HepG2 (cell line): Measurements from ENCODE around the gene PLEKHA6. TPM values are rescaled to one million over a fixed set of nuclear protein-coding genes. Genes with fewer than 3 reads are reported as not detected.

Experiments
- FOXO1 ChIP-seq: sonication (generic); formaldehyde crosslinking; IDR thresholded peaks from 2 replicates; pipeline ENCODE4 v1.4.0; 2020; ENCODE audit warnings: missing genetic modification reagents
- HNF4A ChIP-seq: sonication (generic); formaldehyde crosslinking; IDR thresholded peaks from 2 replicates; pipeline ENCODE4 v1.4.0; 2020; ENCODE audit warnings: missing genetic modification reagents
- HNRNPL ChIP-seq: fragments of 200-400 bp; formaldehyde crosslinking; IDR thresholded peaks from 2 replicates; pipeline ENCODE4 v1.6.1; 2017; ENCODE audit warnings: mild to moderate bottlenecking, low read depth, low read length
- LCORL ChIP-seq, 2 experiments: fragments of 450-650 bp in 1 of 2; sonication (generic) in 1 of 2; formaldehyde crosslinking in 1 of 2; IDR thresholded peaks; 2 replicates each; pipeline versions ENCODE4 v1.5.0 to v1.6.1; 2017 to 2020; ENCODE audit warnings: antibody characterized with exemption in 1 of 2, missing genetic modification reagents in 1 of 2
- MED1 ChIP-seq: sonication (generic); formaldehyde crosslinking; IDR thresholded peaks from 2 replicates; pipeline ENCODE4 v1.4.0; 2020; ENCODE audit warnings: missing genetic modification reagents
- NCOR1 ChIP-seq: fragments of 200-600 bp; sonication (generic); IDR thresholded peaks from 2 replicates; pipeline ENCODE4 v1.7.0; 2017; ENCODE audit warnings: antibody characterized with exemption, low read length, borderline replicate concordance
- RARA ChIP-seq: IDR thresholded peaks from 2 replicates; pipeline ENCODE4 v1.6.1; 2016; ENCODE audit warnings: missing genetic modification reagents, missing compliant biosample characterization
- RARG ChIP-seq: sonication (generic); formaldehyde crosslinking; IDR thresholded peaks from 2 replicates; pipeline ENCODE4 v1.4.0; 2020; ENCODE audit warnings: low read depth, mild to moderate bottlenecking, missing genetic modification reagents
- SOX13 ChIP-seq, 3 experiments: fragments of 450-650 bp in 1 of 3; sonication (generic) in 1 of 3; formaldehyde crosslinking in 1 of 3; IDR thresholded peaks in 2 of 3; conservative IDR thresholded peaks in 1 of 3; 2 replicates each; pipeline versions ENCODE4 v1.5.0 to v1.6.1; 2016 to 2020; ENCODE audit warnings: antibody characterized with exemption in 1 of 3, mild to moderate bottlenecking in 1 of 3, missing compliant biosample characterization in 1 of 3, missing genetic modification reagents in 1 of 3, moderate library complexity in 1 of 3
- U2AF2 ChIP-seq: fragments of 200-400 bp; formaldehyde crosslinking; IDR thresholded peaks from 2 replicates; pipeline ENCODE4 v1.6.1; 2017; ENCODE audit warnings: low read depth, mild to moderate bottlenecking, low read length
- ZBTB38 ChIP-seq: sonication (generic); formaldehyde crosslinking; IDR thresholded peaks from 2 replicates; pipeline ENCODE4 v1.5.1; 2020; ENCODE audit warnings: mild to moderate bottlenecking, missing genetic modification reagents
- ZNF572 ChIP-seq: sonication (generic); formaldehyde crosslinking; IDR thresholded peaks from 2 replicates; pipeline ENCODE4 v1.5.1; 2020; ENCODE audit warnings: mild to moderate bottlenecking, missing genetic modification reagents
- ZNF607 ChIP-seq: sonication (generic); formaldehyde crosslinking; IDR thresholded peaks from 2 replicates; pipeline ENCODE4 v1.5.1; 2020; ENCODE audit warnings: missing genetic modification reagents, mild to moderate bottlenecking, borderline replicate concordance
- polyA plus RNA-seq, 8 experiments: library from polyadenylated mRNA; depleted of rRNA in 3 of 8; stranded (reverse) in 7 of 8; unstranded in 1 of 8; fragments of >200 nt; fragmentation: Illumina TruSeq in 4 of 8; extraction: Trizol in 4 of 8; gene quantifications; 2 replicates each; pipeline versions ENCODE4 v1.2.1 to v1.2.3, GENCODE V29; 2011 to 2016; ENCODE audit warnings: low read depth in 4 of 8, missing spikeins in 1 of 8, mixed read lengths in 1 of 8; ENCODE audit not compliant: insufficient read depth in 1 of 8
- total RNA-seq, 5 experiments: library from RNA; depleted of rRNA; stranded (reverse); fragments of >200 nt; fragmentation: Illumina TruSeq; extraction: Trizol; gene quantifications; 2 replicates each; pipeline ENCODE4 v1.2.3, GENCODE V29; 2016; ENCODE audit warnings: low read depth in 1 of 5
- TF ChIP-seq, protein P1 (sequence below): IDR thresholded peaks from 2 replicates; pipeline ENCODE4 v1.4.0; 2020; ENCODE audit warnings: mild to moderate bottlenecking, missing genetic modification reagents
- TF ChIP-seq, protein P2 (sequence below): sonication (generic); formaldehyde crosslinking; IDR thresholded peaks from 2 replicates; pipeline ENCODE4 v1.5.1; 2020; ENCODE audit warnings: mild to moderate bottlenecking, moderate library complexity, missing genetic modification reagents
- TF ChIP-seq, protein P3 (sequence below): conservative IDR thresholded peaks from 2 replicates; pipeline ENCODE4 v1.6.1; 2018; ENCODE audit warnings: missing genetic modification reagents
- TF ChIP-seq, protein P4 (sequence below): sonication (generic); formaldehyde crosslinking; conservative IDR thresholded peaks from 2 replicates; pipeline ENCODE4 v1.4.0; 2020; ENCODE audit warnings: mild to moderate bottlenecking, missing genetic modification reagents, moderate library complexity

The PLEKHA6 gene
- total and polyA plus RNA-seq, 2 of the 13 experiments (the other 11 are each of a cell fraction or from before 2014, with no cell fraction given), result 5.3 to 11.4 TPM

DNA sequence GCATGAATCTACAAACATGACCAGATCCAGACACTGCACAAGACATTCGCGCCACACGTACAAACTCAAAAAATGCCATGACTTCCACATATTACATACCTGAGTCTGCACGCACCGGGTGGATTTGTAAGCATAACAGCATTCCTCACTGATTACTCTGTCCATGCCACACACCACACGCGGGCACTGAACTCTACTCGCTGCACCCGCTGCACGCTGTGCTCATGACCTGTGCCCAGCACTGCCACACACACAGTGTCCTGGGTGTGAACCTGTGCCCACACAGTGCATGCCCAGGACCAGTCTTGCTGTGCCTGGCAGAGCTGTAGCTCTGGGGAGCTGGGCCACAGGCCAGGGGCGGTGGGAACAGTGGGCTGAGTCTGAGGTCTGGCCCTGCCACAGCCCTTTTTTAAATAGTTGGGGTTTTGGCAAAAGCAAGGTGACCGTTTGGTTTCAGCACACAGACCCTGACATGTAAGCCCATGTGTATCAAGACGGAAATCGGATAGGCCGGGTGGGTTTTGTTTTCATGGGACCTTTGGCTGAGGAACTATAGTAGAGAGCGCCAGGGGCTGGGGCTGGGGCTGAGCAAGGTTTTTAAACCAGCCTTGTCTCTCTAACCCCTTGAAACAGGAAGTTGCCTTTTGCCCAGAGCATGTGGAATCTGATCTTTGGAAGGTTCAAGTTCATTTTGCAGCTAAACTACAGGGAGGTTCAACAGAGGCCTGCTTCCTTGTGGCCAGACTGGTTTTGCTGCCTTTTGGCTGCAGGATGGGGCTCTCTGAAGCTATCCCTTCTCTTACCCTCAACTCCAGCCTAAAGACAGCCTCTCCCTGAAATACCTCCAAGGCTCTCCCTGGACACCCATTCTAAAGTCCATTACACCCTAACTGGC is 133.6 kb downstream of the PLEKHA6 start (continued):
- TF ChIP-seq SOX13 (IDR thresholded peaks at IDR 0.05) (no peak), SOX13 (CRISPR knock-in tag; conservative IDR thresholded peaks at IDR 0.05 in 1 of 2, IDR thresholded peaks at IDR 0.05 in 1 of 2) (no peak), RARG (CRISPR knock-in tag) (no peak), HNF4A (CRISPR knock-in tag) (peak; percentile 75), RARA (CRISPR knock-in tag) (peak; percentile 82), ZNF607 (0 out of 2 replicates have a peak, but pooled peaks have one; percentile 27), HNRNPL (0 out of 2 replicates have a peak, but pooled peaks have one; percentile 57), ZBTB38 (CRISPR knock-in tag) (peak; percentile 46; the same call in 1 of the 2 replicates), MED1 (CRISPR knock-in tag) (peak; percentile 60), NCOR1 (peak; percentile 54; the same call in 1 of the 2 replicates), U2AF2 (no peak), ZNF572 (peak; percentile 36; the same call in 1 of the 2 replicates), FOXO1 (CRISPR knock-in tag) (no peak), LCORL (IDR thresholded peaks at IDR 0.05) (no peak), LCORL (CRISPR knock-in tag; IDR thresholded peaks at IDR 0.05) (peak; percentile 31; the same call in 1 of the 2 replicates)
- TF ChIP-seq, protein P1, sequence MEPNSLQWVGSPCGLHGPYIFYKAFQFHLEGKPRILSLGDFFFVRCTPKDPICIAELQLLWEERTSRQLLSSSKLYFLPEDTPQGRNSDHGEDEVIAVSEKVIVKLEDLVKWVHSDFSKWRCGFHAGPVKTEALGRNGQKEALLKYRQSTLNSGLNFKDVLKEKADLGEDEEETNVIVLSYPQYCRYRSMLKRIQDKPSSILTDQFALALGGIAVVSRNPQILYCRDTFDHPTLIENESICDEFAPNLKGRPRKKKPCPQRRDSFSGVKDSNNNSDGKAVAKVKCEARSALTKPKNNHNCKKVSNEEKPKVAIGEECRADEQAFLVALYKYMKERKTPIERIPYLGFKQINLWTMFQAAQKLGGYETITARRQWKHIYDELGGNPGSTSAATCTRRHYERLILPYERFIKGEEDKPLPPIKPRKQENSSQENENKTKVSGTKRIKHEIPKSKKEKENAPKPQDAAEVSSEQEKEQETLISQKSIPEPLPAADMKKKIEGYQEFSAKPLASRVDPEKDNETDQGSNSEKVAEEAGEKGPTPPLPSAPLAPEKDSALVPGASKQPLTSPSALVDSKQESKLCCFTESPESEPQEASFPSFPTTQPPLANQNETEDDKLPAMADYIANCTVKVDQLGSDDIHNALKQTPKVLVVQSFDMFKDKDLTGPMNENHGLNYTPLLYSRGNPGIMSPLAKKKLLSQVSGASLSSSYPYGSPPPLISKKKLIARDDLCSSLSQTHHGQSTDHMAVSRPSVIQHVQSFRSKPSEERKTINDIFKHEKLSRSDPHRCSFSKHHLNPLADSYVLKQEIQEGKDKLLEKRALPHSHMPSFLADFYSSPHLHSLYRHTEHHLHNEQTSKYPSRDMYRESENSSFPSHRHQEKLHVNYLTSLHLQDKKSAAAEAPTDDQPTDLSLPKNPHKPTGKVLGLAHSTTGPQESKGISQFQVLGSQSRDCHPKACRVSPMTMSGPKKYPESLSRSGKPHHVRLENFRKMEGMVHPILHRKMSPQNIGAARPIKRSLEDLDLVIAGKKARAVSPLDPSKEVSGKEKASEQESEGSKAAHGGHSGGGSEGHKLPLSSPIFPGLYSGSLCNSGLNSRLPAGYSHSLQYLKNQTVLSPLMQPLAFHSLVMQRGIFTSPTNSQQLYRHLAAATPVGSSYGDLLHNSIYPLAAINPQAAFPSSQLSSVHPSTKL (CRISPR knock-in tag), result 0 out of 2 replicates have a peak, but pooled peaks have one; percentile 39
- TF ChIP-seq, protein P2, sequence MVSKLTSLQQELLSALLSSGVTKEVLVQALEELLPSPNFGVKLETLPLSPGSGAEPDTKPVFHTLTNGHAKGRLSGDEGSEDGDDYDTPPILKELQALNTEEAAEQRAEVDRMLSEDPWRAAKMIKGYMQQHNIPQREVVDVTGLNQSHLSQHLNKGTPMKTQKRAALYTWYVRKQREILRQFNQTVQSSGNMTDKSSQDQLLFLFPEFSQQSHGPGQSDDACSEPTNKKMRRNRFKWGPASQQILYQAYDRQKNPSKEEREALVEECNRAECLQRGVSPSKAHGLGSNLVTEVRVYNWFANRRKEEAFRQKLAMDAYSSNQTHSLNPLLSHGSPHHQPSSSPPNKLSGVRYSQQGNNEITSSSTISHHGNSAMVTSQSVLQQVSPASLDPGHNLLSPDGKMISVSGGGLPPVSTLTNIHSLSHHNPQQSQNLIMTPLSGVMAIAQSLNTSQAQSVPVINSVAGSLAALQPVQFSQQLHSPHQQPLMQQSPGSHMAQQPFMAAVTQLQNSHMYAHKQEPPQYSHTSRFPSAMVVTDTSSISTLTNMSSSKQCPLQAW (CRISPR knock-in tag), result peak; percentile 59; the same call in 1 of the 2 replicates
- TF ChIP-seq, protein P3, sequence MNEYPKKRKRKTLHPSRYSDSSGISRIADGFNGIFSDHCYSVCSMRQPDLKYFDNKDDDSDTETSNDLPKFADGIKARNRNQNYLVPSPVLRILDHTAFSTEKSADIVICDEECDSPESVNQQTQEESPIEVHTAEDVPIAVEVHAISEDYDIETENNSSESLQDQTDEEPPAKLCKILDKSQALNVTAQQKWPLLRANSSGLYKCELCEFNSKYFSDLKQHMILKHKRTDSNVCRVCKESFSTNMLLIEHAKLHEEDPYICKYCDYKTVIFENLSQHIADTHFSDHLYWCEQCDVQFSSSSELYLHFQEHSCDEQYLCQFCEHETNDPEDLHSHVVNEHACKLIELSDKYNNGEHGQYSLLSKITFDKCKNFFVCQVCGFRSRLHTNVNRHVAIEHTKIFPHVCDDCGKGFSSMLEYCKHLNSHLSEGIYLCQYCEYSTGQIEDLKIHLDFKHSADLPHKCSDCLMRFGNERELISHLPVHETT, result no peak
- TF ChIP-seq, protein P4, sequence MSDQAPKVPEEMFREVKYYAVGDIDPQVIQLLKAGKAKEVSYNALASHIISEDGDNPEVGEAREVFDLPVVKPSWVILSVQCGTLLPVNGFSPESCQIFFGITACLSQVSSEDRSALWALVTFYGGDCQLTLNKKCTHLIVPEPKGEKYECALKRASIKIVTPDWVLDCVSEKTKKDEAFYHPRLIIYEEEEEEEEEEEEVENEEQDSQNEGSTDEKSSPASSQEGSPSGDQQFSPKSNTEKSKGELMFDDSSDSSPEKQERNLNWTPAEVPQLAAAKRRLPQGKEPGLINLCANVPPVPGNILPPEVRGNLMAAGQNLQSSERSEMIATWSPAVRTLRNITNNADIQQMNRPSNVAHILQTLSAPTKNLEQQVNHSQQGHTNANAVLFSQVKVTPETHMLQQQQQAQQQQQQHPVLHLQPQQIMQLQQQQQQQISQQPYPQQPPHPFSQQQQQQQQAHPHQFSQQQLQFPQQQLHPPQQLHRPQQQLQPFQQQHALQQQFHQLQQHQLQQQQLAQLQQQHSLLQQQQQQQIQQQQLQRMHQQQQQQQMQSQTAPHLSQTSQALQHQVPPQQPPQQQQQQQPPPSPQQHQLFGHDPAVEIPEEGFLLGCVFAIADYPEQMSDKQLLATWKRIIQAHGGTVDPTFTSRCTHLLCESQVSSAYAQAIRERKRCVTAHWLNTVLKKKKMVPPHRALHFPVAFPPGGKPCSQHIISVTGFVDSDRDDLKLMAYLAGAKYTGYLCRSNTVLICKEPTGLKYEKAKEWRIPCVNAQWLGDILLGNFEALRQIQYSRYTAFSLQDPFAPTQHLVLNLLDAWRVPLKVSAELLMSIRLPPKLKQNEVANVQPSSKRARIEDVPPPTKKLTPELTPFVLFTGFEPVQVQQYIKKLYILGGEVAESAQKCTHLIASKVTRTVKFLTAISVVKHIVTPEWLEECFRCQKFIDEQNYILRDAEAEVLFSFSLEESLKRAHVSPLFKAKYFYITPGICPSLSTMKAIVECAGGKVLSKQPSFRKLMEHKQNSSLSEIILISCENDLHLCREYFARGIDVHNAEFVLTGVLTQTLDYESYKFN, result peak; percentile 70
